GM04503 (cell line): ENCODE data around the gene ANXA2.
"Not testable (repeated sequence)": the region's sequence is repeated elsewhere in the genome, so short reads cannot be mapped to it uniquely, and the experiment has no call there.

Experiments
- DNase-seq: peaks from one replicate; pipeline ENCODE4 v3.0.0-alpha.2; 2012; ENCODE audit warnings: low read depth

The ANXA2 gene

DNA sequence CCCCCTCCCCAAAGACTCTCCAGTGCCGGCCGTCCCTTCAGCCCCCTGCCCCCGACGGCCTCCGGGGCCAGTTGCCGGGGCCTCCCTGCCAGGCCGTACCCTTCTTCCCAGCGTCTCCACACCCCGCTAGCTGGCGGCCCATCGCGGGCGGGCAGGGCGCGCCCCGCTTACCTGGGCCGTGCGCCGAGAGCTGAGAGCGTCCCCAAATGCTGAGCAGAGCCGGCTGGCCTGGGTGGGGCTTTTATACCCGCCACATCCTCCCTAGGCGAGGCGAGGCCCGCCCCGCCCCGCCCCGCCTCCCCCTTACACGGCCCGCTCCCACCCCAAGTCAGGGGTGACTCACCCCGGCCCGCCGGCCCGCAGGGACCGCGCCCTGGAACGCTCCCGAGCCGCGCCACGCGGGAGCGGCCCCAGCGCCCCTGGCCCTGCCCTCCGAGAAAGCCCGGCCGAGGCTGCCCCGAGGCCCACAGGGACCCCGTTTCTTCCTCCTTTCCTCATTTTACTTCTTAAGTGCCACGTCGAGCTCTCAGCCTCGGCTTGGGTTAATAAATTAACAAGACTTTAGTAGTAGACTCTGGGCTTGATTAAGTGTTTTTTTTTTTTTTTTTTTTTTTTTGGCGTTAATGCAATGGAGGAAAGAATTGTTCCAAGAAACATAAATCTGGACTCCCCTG is at the start of gene ANXA2:
ANXA2 (minus strand) TSS at position 215 of the 674 bp plus-strand sequence. CDS start 11,911 bp downstream, outside the sequence.
- no peak for DNase-seq

DNA sequence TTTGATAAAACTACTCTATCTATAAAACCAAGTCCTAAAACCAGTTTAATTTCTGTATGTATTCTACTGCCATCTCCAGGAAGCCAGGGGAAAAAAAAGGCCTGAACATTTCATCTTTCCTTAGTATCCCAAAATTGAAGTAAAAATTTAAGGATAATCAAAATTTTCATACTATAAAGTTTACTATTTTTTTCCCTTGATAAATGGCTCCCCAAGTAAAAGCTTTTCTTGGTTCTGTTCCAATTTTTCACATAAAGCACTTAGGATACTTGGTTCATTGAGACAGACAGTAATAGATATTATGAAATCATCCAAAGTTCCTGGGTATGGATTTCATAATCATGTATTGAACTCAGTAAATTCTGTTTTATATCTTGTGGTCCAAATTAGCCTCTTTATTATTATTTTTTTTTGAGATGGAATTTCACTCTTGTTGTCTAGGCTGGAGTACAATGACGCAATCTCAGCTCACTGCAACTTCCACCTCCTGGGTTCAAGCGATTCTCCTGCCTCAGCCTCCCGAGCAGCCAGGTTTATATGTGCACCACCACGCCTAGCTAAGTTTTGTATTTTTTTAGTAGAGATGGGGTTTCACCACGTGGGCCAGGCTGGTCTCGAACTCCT is 46.6 kb upstream of the ANXA2 start:
- no peak for DNase-seq

DNA sequence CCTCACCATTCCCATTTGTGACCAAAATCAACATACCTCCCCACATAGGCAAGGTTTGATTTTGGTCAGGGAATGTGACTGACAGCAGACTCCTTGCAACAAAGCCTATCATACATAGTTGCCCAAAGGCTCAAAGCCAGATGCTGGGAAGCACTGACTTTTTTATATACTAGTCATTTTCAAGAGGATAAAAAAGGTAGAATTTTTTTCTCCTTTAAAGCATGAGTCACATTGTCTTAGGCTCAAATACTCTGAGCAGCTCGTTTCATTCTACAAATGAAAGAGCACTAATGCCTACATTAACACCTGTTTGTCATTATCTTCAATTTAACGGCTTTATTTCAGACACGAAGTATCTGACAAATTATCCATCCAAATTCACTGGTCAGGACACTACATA is 45.0 kb upstream of the ANXA2 start:
- DNase-seq = no peak

DNA sequence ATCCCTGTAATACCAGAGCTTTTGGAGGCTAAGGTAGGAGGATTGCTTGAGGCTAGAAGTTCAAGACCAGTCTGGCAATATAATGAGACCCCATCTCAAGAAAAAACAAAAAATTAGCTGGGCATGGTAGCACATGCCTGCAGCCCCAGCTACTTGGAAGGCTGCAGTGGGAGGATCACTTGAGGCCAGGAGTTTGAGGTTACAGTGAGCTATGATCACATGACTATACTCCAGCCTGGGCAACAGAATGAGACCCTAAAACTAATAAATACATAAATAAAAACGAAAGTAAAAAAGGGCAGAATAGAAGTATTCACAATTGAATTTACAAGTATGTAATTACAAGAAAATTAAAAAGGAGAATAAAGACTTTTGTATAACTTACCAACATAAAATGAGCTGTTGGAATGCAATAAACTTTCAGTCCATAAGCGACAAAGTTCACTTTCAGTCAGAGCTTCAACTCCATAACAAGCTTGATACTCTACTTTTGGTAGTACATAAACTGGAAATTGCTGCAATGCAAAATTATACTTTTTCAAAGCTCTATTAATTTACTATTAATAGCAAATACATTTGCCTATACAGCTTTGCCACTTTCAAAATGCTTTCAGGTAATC is 44.4 kb upstream of the ANXA2 start:
- no peak for DNase-seq

DNA sequence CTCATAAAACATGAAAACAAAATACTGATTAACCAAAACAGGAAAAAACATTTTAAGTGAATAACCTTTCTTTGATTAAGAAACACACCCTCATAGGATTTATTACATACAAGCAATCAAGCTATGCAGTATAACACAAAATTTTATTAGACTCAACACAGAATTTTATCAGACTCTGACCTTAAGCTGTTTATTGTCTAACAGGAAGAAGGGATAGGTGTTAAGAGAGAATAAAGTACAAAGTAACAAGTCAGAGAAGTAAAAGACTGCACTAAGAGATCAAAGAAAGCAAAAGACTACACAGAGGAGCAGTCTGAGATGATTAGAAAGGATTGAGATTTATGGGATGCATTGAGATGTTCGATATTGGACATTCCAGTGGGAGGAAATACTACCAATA is 43.5 kb upstream of the ANXA2 start:
- no peak for DNase-seq

DNA sequence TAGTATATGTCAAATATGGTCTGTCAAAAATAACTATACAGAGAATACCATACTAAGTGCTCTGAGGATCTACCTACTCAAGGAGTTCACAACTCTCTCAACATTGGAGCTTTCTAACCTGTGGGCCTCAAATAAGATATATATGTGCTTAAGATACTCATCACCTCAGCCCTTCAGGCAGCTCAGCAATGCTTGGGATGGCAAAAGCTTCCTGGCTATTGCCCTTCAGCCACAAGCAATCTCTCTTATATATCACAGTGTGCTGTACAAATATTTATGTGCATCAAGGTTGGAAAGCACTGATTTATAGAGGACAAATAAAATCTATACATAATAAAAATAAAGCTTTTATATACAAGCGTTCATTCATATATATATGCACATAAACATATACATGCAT is 40.9 kb upstream of the ANXA2 start:
- DNase-seq = no peak

DNA sequence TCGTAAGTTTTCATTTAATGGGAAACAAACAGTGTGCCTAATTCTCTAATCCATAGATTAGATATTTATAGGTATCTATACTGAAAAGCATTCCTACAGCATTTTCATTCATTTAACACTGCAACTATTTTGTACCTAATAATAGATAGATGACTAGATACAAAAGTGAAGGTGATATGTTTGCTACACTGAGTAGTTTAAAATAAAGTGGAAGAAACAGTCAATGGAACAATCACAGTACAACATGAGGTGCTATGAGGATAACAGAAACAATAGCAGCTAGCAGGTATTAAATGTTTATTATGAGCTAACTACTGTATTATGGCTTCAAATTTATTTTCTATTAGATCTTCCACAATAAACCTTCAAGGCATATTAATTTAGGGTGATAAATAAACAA is 31.1 kb upstream of the ANXA2 start:
- DNase-seq = no peak

DNA sequence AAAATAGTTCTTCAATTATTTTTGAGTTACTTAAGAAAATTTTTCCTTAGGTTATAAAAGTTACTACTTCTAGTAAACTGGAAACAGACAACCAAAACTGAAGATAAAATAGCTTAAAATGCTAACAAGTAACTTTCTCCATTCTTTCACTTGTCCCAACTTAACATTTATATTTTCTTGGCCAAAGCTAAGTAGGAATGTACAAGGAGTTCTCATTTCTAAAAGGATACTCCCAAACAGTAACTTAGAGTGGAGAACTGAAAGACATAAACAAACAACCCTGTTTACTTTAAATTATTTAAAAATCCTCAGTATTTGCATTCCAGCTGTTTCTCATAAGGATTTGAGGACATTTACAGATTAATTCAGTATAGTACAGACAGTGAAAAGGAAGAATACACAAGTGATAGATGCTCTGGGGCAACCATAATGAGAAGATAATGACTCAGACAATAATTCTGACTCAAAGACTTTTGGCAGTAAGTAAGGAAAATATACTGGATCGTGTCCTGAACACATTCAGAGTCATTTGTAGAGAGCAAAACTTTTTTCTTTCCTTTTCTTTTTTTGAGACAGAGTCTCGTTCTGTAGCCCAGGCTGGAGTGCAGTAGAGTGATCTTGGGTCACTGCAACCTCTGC is 29.2 kb upstream of the ANXA2 start:
- no peak for DNase-seq

DNA sequence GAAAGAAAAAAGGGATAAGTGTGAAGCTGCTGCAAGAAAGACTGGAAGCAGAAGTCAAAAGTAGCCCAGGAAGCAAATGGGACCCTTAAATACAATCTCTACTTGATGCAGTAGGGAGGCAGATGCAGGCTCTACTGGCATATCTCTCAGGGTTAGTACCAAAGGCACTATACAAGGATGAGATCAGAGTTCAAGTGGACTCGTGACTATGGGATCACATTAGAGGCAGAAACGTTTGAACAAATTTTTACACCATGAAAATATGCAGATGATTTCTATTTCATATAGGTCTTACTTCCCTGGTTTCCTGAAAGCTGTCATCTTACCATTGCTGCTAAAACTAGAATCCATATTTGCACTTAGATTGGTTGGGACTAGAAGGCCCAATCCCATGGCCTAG is 27.7 kb upstream of the ANXA2 start:
- no peak for DNase-seq

DNA sequence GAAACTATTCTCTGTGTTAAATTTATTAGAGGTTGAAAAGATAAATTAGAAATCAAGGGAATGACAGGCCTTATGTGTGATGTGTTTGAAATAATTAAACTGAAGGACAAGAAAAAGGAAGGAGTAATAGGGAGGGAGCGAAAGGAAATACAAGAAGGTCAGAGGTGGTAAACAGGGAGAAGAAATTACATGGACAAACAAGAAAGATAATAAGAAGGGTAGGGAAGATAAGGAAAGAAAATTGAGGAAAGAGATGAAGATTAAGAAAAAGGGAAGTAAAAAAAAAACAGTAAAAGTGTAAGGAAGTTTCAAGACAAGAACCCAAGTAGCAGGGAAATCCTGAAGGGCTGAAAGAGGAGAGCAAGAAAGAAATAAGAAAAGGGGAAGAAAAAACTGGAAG is 26.2 kb upstream of the ANXA2 start:
- no peak for DNase-seq

DNA sequence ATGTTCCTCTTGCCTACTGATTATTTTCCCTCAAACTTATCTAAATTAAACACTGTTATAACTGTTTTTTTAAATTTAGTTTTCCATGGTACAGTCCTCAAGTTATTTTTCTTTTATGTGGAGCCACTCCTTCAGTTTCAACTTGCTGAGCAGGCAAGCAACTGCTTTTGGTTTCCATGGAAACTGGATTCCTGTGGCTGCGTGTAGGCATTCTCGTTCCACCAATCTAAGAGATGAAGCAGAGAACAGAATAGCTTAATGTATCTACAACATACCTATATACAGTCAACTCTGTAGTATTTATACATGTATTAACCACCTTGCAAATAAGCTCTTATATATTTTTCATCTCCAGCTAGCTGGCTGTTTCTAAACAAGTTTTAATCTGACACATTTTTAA is 25.8 kb upstream of the ANXA2 start:
- no peak for DNase-seq

DNA sequence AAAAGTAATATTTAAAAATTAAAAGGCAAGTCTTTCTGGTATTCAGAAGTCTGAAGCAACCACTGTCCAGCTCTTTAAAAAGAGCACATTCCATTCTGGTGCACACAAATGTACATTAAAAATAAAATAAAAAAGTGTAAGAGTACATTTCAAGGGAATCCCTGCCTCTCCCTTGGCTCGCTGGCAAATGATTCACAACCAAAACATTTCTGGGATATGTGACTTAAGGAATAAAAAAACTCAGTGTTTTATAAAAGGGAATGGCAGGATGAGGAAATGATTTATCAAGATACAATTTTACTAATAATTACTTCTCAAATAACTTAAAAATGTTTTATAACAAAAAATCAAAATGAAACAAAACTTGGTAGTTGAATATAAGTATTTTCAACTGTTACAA is 23.8 kb upstream of the ANXA2 start:
- no peak for DNase-seq

DNA sequence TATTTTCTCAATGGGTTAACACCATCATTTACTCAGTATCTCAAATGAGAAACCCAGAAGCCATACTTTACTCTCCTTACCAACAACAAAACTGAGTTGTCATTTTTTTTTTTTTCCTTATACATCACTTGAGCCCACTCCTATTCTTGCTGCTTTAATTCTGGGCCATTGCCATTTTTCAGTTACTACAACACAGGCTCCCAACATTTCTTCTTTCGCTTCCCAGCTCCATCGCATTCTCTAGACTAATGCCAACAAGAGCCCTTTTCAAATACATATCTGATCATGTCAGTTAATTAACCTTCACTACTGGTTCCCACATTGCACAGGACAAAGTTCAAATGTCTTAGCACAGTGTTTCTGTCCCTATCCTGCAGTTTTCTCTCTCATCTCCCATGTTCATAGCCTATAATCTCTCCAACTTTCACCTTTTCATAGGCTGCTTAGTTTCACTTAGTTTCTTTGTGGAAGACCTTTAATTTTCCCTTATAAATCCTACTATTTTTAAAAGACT is 22.5 kb upstream of the ANXA2 start:
- no peak for DNase-seq

DNA sequence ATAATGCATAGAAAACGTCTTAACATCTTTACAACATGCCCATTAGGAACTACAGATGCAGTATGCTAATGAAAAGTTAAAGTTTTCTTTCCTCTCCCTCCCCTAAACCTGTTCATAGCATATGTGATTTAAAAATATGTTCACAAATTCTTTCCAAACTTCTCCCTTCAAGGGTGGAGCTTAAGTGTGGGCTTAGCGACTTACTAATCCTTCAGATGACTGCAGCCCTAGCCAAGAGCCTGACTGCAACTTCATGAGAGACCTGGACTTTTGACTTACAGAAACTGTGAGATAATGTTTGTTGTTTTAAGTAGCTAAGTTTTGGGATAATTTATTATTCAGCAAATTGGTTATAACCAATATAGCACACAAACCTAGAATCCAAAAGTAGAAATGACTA is 22.0 kb upstream of the ANXA2 start:
- no peak for DNase-seq

DNA sequence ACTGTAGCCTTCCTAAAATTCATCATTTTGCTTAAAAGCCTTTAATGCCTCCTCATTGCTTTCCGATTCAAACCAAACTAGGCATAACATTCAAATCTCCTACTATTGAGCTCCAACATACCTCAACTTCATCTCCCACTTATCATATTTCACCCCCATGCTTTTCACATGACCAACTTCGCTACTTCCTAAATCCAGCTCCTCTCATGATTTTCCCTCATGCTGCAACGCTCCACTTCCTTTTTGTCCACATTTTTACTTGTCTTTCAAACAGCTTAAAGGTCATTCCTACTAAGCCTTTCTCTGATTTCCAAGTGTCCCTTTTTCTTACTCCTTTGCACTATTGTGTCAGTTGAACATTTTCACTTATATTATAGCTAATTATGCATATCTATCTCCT is 20.3 kb upstream of the ANXA2 start:
- DNase-seq = no peak

DNA sequence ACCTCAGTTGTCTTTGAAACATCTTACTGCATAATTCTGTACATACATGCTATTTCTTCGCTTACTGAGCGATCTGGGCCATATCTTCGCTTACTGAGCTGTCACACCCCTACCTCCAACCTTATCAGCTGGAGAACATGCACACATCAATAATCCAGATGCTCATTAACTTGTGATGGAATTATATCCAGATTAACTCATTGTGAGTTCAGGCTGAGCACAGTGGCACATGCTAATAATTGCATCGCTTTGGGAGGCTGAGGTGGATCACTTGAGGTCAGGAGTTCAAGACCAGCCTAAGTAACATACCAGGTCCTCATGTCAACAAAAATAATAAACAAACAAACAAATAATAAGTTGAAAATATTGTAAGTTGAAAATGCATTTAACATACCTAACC is 19.3 kb upstream of the ANXA2 start:
- no peak for DNase-seq

DNA sequence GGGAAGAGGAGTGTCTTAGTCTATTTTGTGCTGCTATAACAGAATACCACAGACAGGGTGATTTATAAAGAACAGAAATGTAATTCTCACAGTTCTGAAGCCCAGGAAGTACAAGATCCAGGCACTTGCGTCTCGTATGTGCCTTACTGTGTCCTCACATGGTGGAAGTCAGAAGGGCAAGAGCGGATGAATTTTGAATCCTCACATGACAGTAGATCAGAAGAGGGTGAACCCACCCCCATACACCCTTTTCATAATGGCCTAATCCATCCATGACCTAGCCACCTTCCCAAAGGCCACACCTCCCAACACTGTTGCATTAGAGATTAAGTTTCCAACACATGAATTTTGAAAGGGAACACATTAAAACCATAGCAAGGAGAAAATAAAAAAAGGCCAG is 18.7 kb upstream of the ANXA2 start:
- DNase-seq = no peak

DNA sequence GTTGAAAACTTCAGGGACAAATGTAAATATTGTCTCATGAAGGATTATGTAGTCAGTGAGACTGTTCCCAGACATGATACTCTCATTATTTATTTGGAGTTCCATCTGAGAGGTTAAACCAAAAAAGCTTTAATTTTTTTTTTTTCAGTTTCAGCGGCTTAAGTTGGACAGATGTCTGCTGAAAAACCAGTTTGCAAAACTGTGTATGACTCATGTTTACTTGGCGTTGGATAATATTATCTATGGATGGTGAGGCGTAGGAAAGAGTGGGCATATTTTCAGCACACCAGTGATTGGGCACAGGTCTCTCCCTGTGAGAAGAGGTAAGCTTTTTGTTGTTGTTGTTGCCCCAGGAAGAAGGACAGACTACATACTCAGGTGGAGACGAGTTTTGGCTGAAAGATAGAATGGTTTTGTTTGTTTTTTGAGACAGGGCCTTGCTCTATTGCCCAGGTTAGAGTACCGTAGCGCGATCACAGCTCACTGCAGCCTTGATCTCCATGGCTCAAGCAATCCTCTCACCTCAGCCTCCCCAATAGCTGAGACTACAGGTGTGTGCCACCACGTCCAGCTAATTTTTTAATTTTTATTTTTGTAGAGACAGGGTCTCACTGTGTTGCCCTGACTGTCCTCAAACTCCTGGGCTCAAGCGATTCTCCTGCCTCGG is 16.4 kb upstream of the ANXA2 start:
- DNase-seq = no peak

DNA sequence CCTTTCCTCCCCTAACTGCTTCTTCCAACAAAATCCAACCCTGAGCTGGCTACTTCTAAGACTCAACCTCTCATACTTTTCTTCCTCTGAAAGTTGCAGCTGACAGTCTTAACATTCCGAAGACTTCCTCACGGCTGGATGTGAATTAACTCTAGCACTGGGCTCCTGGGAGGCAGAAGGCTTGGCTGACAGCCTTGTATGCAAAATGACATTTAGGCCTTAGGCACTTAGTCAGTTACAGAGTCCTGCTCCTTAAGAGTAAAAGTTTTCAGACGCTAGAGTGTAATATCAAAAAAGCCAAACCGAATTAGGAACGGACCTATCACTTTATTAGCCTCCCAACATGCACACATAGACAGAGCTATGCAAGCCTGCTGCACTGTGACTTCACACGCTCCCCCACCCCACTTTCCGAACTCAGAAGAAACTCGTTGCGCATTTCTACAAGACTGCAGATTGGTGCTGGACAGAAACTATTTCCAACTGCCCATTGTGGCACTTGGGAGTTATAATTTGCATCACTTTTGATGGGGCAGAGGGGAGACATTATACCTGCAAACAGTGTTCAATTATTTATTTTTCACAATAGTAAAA is 15.5 kb upstream of the ANXA2 start:
- no peak for DNase-seq

DNA sequence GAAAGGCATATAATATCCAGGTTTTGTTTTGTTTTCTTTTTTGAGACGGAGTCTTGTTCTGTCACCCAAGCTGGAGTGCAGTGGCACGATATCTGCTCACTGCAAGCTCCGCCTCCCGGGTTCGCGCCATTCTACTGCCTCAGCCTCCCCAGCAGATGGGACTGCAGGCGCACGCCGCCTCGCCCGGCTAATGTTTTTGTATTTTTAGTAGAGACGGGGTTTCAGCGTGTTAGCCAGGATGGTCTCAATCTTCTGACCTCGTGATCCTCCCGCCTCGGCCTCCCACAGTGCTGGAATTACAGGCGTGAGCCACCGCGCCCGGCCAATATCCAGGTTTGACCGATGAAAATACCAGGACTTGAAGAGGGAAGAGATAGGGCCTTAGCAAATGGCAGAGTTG is 15.0 kb upstream of the ANXA2 start:
- not testable (repeated sequence) for DNase-seq

DNA sequence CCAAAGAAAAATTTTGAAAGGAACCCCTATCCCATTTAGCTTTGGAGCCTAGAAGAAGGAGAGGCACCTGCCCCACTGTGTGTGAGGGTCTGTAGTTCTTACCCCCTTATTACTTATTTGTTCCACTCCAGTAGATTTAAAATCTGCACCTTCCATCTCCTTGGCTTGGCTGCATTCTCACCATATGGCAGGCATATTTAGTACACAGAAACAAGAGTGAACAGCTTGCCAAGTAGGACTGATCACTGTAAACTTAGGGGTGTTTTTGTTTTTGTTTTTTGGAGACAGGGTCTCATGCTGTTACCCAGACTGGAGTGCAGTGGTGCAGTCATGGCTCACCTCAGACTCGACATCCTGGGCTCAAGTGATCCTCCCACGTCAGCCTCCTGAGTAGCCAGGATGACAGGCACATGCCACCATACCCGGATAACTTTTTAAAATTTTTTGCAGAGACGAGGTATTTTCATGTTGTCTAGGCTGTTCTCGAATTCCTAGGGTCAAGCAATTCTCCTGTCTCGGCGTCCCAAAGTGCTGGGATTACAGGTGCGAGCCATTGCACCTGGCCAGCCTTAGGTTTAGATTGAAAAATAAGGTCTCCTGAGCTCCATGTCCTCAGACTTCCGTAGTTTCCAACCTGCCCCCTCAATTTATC is 14.1 kb upstream of the ANXA2 start:
- DNase-seq = no peak

DNA sequence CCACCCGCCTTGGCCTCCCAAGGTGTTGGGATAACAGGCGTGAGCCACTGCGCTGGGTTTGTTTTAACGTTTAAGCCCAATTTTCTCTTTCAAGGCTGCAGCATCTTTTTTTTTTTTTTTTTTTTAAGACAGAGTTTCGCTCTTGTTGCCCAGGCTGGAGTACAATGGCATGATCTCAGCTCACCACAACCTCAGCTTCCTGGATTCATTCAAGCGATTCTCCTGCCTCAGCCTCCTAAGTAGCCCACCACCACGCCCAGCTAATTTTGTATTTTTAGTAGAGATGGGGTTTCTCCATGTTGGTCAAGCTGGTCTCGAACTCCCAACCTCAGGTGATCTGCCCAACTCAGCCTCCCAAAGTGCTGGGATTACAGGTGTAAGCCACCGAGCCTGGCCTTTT is 12.6 kb upstream of the ANXA2 start:
- not testable (repeated sequence) for DNase-seq
